Nephron progenitor cell (in vitro differentiated cells): Measurements from ENCODE around the gene CD40.

Experiments used
- DNase-seq: peaks from one replicate; pipeline ENCODE4 v3.0.0; 2021
- H3K27ac Mint-ChIP-seq: 2 replicates; pipeline ENCODE4 v1.8.0; 2021; ENCODE audit warnings: mild to moderate bottlenecking, moderate library complexity, mixed read lengths
- H3K27me3 Mint-ChIP-seq: 2 replicates; pipeline ENCODE4 v1.8.0; 2021; ENCODE audit warnings: mild to moderate bottlenecking, low read depth, mixed read lengths; ENCODE audit not compliant: poor library complexity
- H3K36me3 Mint-ChIP-seq: 2 replicates; pipeline ENCODE4 v1.8.0; 2021; ENCODE audit warnings: low read depth, mixed read lengths
- H3K4me1 Mint-ChIP-seq: 2 replicates; pipeline ENCODE4 v1.8.0; 2021; ENCODE audit warnings: mixed read lengths
- H3K4me3 Mint-ChIP-seq: 2 replicates; pipeline ENCODE4 v1.8.0; 2021; ENCODE audit warnings: mild to moderate bottlenecking, moderate library complexity, mixed read lengths
- H3K9me3 Mint-ChIP-seq: 2 replicates; pipeline ENCODE4 v1.8.0; 2021; ENCODE audit warnings: mild to moderate bottlenecking, moderate library complexity, mixed read lengths
- CTCF ChIP-seq: fragments of 200-600 bp; sonication (generic); IDR thresholded peaks from 2 replicates; pipeline ENCODE4 v1.5.0; 2021; ENCODE audit warnings: antibody characterized with exemption

CD40 gene

GRCh38 chr20:46118481-46119020 is 437 bp downstream of the CD40 start:
- Mint-ChIP-seq H3K27ac (no peak overlapping the region), H3K4me1 (peaks cover 10% of the 10 kb centered on the region), H3K27me3 (peaks cover 62% of the 10 kb centered on the region), H3K4me3 (peak overlapping the region; percentile 82), H3K9me3 (no peaks in the 10 kb centered on the region), H3K36me3 (no peaks in the 10 kb centered on the region)
- DNase-seq, result peak; percentile 20
- TF ChIP-seq CTCF, result no peak

GRCh38 chr20:46119028-46119546 is 973 bp downstream of the CD40 start:
- TF ChIP-seq CTCF, result no peak
- H3K4me1 Mint-ChIP-seq, result peaks cover 10% of the 10 kb centered on the region
- no peak for DNase-seq
- no peak overlapping the region for H3K27ac Mint-ChIP-seq
- H3K27me3 Mint-ChIP-seq, result peaks cover 59% of the 10 kb centered on the region
- no peak overlapping the region for H3K4me3 Mint-ChIP-seq
- no peaks in the 10 kb centered on the region for H3K9me3 Mint-ChIP-seq
- H3K36me3 Mint-ChIP-seq, result no peaks in the 10 kb centered on the region

- no peak overlapping the region for H3K4me3 Mint-ChIP-seq
- no peaks in the 10 kb centered on the region for H3K36me3 Mint-ChIP-seq
- peaks cover 60% of the 10 kb centered on the region for H3K27me3 Mint-ChIP-seq
- no peak for DNase-seq
- TF ChIP-seq CTCF, result no peak
- H3K4me1 Mint-ChIP-seq, result peaks cover 10% of the 10 kb centered on the region
- H3K27ac Mint-ChIP-seq, result no peak overlapping the region
- no peaks in the 10 kb centered on the region for H3K9me3 Mint-ChIP-seq
Observed at GRCh38 chr20:46119547-46119946, 1.4 kb downstream of the CD40 start.

- Mint-ChIP-seq H3K27ac (no peak overlapping the region), H3K4me1 (peaks cover 10% of the 10 kb centered on the region), H3K27me3 (peaks cover 54% of the 10 kb centered on the region), H3K36me3 (no peaks in the 10 kb centered on the region), H3K9me3 (no peaks in the 10 kb centered on the region), H3K4me3 (no peak overlapping the region)
- DNase-seq, result no peak
- TF ChIP-seq CTCF, result no peak
Observed at GRCh38 chr20:46120136-46120535, 2.0 kb downstream of the CD40 start.

- TF ChIP-seq CTCF, result no peak
- Mint-ChIP-seq H3K4me3 (no peak overlapping the region), H3K4me1 (peaks cover 10% of the 10 kb centered on the region), H3K27me3 (peaks cover 41% of the 10 kb centered on the region), H3K36me3 (no peaks in the 10 kb centered on the region), H3K27ac (no peak overlapping the region), H3K9me3 (no peaks in the 10 kb centered on the region)
- no peak for DNase-seq
Observed at GRCh38 chr20:46121184-46121930, 3.2 kb downstream of the CD40 start.

GRCh38 chr20:46122071-46122470 is 4.0 kb downstream of the CD40 start:
- peaks cover 36% of the 10 kb centered on the region for H3K27me3 Mint-ChIP-seq
- no peaks in the 10 kb centered on the region for H3K36me3 Mint-ChIP-seq
- no peak for DNase-seq
- no peak for TF ChIP-seq CTCF
- H3K4me1 Mint-ChIP-seq, result peaks cover 10% of the 10 kb centered on the region
- H3K4me3 Mint-ChIP-seq, result no peak overlapping the region
- no peaks in the 10 kb centered on the region for H3K9me3 Mint-ChIP-seq
- H3K27ac Mint-ChIP-seq, result no peak overlapping the region
